ENCODE data around the gene ZNF546. TPM values are rescaled to one million over a fixed set of nuclear protein-coding genes. Genes with fewer than 3 reads are reported as not detected.

Gene ZNF546
- total RNA-seq, 1 donor from 2014 or later: 6.7 TPM

- intact Hi-C loops (cut with DNase I): no loop called here
- no peak for TF ChIP-seq CTCF (IDR thresholded peaks at IDR 0.05)
- no peaks in the 10 kb centered on the region for H3K4me1 ChIP-seq
- no peak for DNase-seq
- no peak overlapping the region for H3K4me3 ChIP-seq
- H3K27me3 ChIP-seq: no peaks in the 10 kb centered on the region
- H3K36me3 ChIP-seq: peaks cover 5% of the 10 kb centered on the region
- no peak overlapping the region for H3K27ac ChIP-seq
- H3K9me3 ChIP-seq: no peaks in the 10 kb centered on the region
- no peak for ATAC-seq
Observed at GRCh38 chr19:40053491-40053890, 56.6 kb downstream of the ZNF546 start.

DNA sequence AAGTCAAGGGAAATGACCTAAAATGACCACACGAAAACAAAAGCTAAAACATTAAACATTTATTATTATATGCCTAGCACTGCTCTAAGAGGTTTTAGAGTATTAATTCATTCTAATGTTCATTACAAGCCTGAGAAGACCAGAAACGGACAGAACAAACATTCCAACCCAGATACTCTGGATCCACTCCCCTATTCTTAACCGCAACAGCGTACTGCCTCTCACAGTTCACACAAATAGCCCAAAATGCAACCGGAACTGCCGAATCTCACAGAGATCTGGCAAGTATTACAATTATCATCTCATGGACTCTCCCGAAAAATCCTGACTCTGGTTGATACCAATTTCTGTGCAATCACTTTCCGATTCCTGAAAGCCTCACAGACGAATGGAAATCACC lies 57.8 kb downstream of the ZNF546 start:
- H3K4me1 ChIP-seq: no peaks in the 10 kb centered on the region
- intact Hi-C loops (cut with DNase I): no loop called here
- H3K4me3 ChIP-seq: peak overlapping the region; percentile 61
- TF ChIP-seq CTCF (IDR thresholded peaks at IDR 0.05): no peak
- DNase-seq (no peak), ATAC-seq (no peak)
- no peak overlapping the region for H3K27ac ChIP-seq
- peaks cover 8% of the 10 kb centered on the region for H3K9me3 ChIP-seq
- H3K36me3 ChIP-seq: no peaks in the 10 kb centered on the region
- H3K27me3 ChIP-seq: no peaks in the 10 kb centered on the region

DNA sequence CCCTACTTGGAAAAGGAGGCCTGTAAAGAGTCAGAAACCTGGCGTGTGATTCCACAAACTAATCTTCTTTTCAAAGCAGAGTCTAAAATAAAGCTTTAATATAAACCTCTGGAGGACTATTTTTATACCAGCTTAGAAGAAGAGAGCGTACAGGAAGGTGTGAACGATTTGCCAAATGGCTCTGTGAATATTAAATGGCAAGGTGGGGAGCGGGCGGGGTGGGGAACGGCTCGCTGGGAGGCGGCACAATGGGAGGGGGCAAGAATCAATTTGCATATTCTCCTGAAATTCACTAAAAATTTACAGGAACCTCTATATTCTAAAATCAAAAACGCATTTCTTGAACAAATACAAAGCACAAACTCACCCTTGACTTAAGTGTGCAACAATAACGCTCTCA lies 58.2 kb downstream of the ZNF546 start:
- H3K27me3 ChIP-seq: no peaks in the 10 kb centered on the region
- DNase-seq: no peak
- H3K9me3 ChIP-seq: peaks cover 12% of the 10 kb centered on the region
- ATAC-seq: no peak
- no peaks in the 10 kb centered on the region for H3K36me3 ChIP-seq
- peak overlapping the region; percentile 61 for H3K4me3 ChIP-seq
- intact Hi-C loops (cut with DNase I): no loop called here
- no peak overlapping the region for H3K27ac ChIP-seq
- no peak for TF ChIP-seq CTCF (IDR thresholded peaks at IDR 0.05)
- no peaks in the 10 kb centered on the region for H3K4me1 ChIP-seq

DNA sequence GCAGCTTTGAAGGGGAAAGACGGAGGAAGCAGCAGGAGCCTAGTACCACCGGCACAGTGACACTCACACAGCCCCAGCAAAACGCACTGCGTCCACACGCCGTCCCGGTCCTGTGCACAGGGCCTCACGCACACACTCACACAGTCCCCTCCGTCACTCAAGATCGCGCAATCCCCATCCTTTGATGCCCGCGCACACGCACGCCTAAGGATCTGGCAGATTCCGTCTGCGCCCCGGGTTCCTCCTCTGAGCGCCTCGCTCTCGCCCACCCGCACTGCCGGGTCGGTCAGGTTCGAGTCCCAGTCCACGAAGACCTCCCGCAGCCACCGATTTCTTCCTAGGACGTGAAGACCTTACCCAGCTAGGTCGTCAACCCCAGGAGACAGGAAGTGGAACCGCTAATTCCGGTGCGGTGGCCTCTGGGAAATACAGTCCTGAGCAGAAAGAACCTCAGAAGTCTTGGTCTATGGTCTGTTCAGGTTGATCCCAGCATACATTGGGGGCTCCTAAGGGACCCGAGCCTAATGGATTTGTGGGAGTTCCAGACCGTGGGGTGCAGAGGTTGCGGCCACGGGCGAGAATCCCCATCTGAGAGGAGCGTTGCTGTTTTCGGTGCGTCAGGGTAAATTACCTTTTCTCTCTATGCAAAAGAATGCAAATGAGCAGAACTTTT lies 59.1 kb downstream of the ZNF546 start, which contains the start of gene ZNF780B:
Gene ZNF780B, minus strand, starts transcription at position 400 of the 673 bp plus-strand sequence. CDS start 5,899 bp downstream, outside the sequence.
- ATAC-seq (peak; percentile 98), DNase-seq (peak; percentile 82)
- H3K4me3 ChIP-seq: peak within 1 kb of the TSS; percentile 61
- peak within 1 kb of the TSS; percentile 44 for H3K27ac ChIP-seq
- intact Hi-C loops (cut with DNase I): no loop called here
- H3K36me3 ChIP-seq: no peaks in the 10 kb centered on the region
- H3K9me3 ChIP-seq: peaks cover 14% of the 10 kb centered on the region
- no peaks in the 10 kb centered on the region for H3K27me3 ChIP-seq
- H3K4me1 ChIP-seq: no peaks in the 10 kb centered on the region
- no peak for TF ChIP-seq CTCF (IDR thresholded peaks at IDR 0.05)

DNA sequence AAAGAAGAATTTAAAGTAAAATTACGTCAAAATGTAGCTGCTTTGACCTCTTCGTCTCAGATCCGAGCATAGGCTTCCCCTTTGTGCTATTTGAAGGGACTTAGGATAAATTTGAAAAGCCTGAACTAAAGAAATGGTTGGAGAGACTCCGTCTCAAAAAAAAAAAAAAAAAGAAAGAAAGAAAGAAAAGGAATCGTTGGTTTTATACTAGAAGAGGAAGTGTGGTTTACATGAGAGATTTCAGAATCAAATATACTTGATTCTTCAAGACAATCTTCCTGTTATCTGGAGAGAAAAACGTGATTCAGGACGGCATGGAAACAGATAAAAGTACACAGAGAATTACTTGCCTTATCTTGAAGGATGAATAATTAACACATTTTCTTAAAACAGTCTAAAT lies 59.6 kb downstream of the ZNF546 start:
- ATAC-seq (no peak), DNase-seq (no peak)
- Histone ChIP-seq H3K4me3 (peak overlapping the region; percentile 61), H3K9me3 (peaks cover 14% of the 10 kb centered on the region), H3K27ac (peak overlapping the region; percentile 44), H3K4me1 (no peaks in the 10 kb centered on the region), H3K27me3 (no peaks in the 10 kb centered on the region), H3K36me3 (no peaks in the 10 kb centered on the region)
- no peak for TF ChIP-seq CTCF (IDR thresholded peaks at IDR 0.05)
- intact Hi-C loops (cut with DNase I): no loop called here

Data from upper lobe of right lung (tissue), 1 donor.